Measurements from ENCODE around the gene KRTAP5-7.

- TF ChIP-seq POLR2A (IDR thresholded peaks at IDR 0.05) (no peak), CTCF (IDR thresholded peaks at IDR 0.05) (no peak)
Observed at GRCh38 chr11:71519546-71519945, 7.5 kb upstream of the KRTAP5-7 start.

Data from esophagus squamous epithelium (tissue), 4 donors.